Omental fat pad (tissue), 4 donors: Measurements from ENCODE around the gene LRIT2. TPM values are rescaled to one million over a fixed set of nuclear protein-coding genes. Genes with fewer than 3 reads are reported as not detected.

Source experiments
- ATAC-seq: fragments of 150-250 bp; one replicate; pipeline ENCODE4 v1.9.1; 2016; ENCODE audit warnings: mild to moderate bottlenecking, moderate library complexity; ENCODE audit not compliant: low FRiP score
- DNase-seq: peaks from one replicate; pipeline ENCODE4 v3.0.0-alpha.2; 2019; ENCODE audit warnings: low spot score
- CTCF ChIP-seq, 3 donors: fragments of 450-650 bp; IDR thresholded peaks; one replicate each; pipeline ENCODE4 v1.5.1; 2016 to 2017; ENCODE audit warnings: antibody characterized with exemption in 3 of 3, mild to moderate bottlenecking in 3 of 3, moderate library complexity in 2 of 3
- total RNA-seq, 4 donors: library from RNA; depleted of rRNA; stranded (reverse); fragments of >200 nt; gene quantifications; one replicate each; pipeline ENCODE4 v1.1.0, GENCODE V29; 2016

LRIT2 gene
- total RNA-seq, 4 donors from 2014 or later = not detected

GRCh38 chr10:84201682-84202081 lies 23.7 kb downstream of the LRIT2 start:
- no peak for ATAC-seq
- no peak for DNase-seq
- no peak for TF ChIP-seq CTCF (IDR thresholded peaks at IDR 0.05)

- no peak for TF ChIP-seq CTCF (IDR thresholded peaks at IDR 0.05)
- DNase-seq (no peak), ATAC-seq (no peak)
These were observed 24.1 kb downstream of the LRIT2 start for GRCh38 chr10:84201244-84201606.

- DNase-seq (no peak), ATAC-seq (no peak)
- TF ChIP-seq CTCF (IDR thresholded peaks at IDR 0.05) = no peak
These were observed 24.7 kb downstream of the LRIT2 start for GRCh38 chr10:84200537-84201243.

GRCh38 chr10:84198206-84198915 lies 27.0 kb downstream of the LRIT2 start:
- DNase-seq (no peak), ATAC-seq (no peak)

GRCh38 chr10:84197643-84198042 lies 27.7 kb downstream of the LRIT2 start:
- DNase-seq = no peak
- TF ChIP-seq CTCF (IDR thresholded peaks at IDR 0.05) = no peak
- ATAC-seq = no peak

More at GRCh38 chr10:84198206-84198915, 27.0 kb downstream of the LRIT2 start:
- no peak for TF ChIP-seq CTCF (IDR thresholded peaks at IDR 0.05)

GRCh38 chr10:84196941-84197340 lies 28.4 kb downstream of the LRIT2 start:
- ATAC-seq (no peak), DNase-seq (no peak)
- no peak for TF ChIP-seq CTCF (IDR thresholded peaks at IDR 0.05)

- ATAC-seq (no peak), DNase-seq (no peak)
These were observed 29.3 kb downstream of the LRIT2 start for GRCh38 chr10:84196083-84196482.

More at GRCh38 chr10:84196083-84196482, 29.3 kb downstream of the LRIT2 start:
- TF ChIP-seq CTCF (IDR thresholded peaks at IDR 0.05) = no peak
